Activated CD4-positive, alpha-beta T cell treated with anti-CD3 and anti-CD28 coated beads for 36 hours (primary cell): ENCODE data around the gene LPCAT4. TPM values are rescaled to one million over a fixed set of nuclear protein-coding genes. Genes with fewer than 3 reads are reported as not detected.
A peak's percentile ranks its signal among the peaks of the same experiment; 100 is the strongest.
"Not testable (repeated sequence)": the region's sequence is repeated elsewhere in the genome, so short reads cannot be mapped to it uniquely, and the experiment has no call there.

ENCODE experiments used
- ATAC-seq: fragments of 200-7000 bp; cut with Tn5 transposase; one replicate; pipeline ENCODE4 v1.10.0; 2021; ENCODE audit warnings: mild to moderate bottlenecking, moderate library complexity
- CTCF ChIA-PET: fragments of 350-600 bp; sonication (Branson Sonifier 250); formaldehyde crosslinking; loops from one replicate; lab custom pipeline; 2021; ENCODE audit warnings: antibody characterized with exemption; lab: Charles Lee
- POLR2A ChIA-PET: fragments of 350-600 bp; sonication (Branson Sonifier 250); formaldehyde crosslinking; loops from one replicate; lab custom pipeline; 2021; ENCODE audit warnings: antibody characterized with exemption, inconsistent platforms; lab: Charles Lee
- DNase-seq: peaks from one replicate; pipeline ENCODE4 v3.0.0-alpha.2; 2020
- H3K27ac Mint-ChIP-seq: one replicate; pipeline ENCODE4 v1.8.0; 2021; ENCODE audit warnings: mixed read lengths
- H3K27me3 Mint-ChIP-seq: one replicate; pipeline ENCODE4 v1.8.0; 2021; ENCODE audit warnings: mixed read lengths
- H3K36me3 Mint-ChIP-seq: one replicate; pipeline ENCODE4 v1.8.0; 2021; ENCODE audit warnings: low read depth, mixed read lengths
- H3K4me1 Mint-ChIP-seq: one replicate; pipeline ENCODE4 v1.8.0; 2021; ENCODE audit warnings: mixed read lengths
- H3K4me3 Mint-ChIP-seq: one replicate; pipeline ENCODE4 v1.8.0; 2021; ENCODE audit warnings: mild to moderate bottlenecking, moderate library complexity, mixed read lengths
- H3K9me3 Mint-ChIP-seq: one replicate; pipeline ENCODE4 v1.8.0; 2021; ENCODE audit warnings: low read depth, mixed read lengths
- intact Hi-C, 2 experiments: fragments of 100-400 bp; cut with DNase I in 1 of 2; cut with micrococcal nuclease in 1 of 2; formaldehyde crosslinking; loops; one replicate each; pipeline versions ENCODE4 v1.14.2 to v1.15.1; 2022 to 2024; cut with DNase I, micrococcal nuclease
- total RNA-seq, 2 experiments: library from RNA; stranded (reverse); gene quantifications; one replicate each; pipeline ENCODE4 v1.2.3, GENCODE V29; 2021

LPCAT4 gene
- total RNA-seq, 2 experiments from 2014 or later: 44.4 to 52.7 TPM

GRCh38 chr15:34347951-34348638, 18.9 kb downstream of the LPCAT4 start:
- Mint-ChIP-seq H3K9me3 (no peaks in the 10 kb centered on the region), H3K4me1 (no peaks in the 10 kb centered on the region)
- ATAC-seq: no peak

DNA sequence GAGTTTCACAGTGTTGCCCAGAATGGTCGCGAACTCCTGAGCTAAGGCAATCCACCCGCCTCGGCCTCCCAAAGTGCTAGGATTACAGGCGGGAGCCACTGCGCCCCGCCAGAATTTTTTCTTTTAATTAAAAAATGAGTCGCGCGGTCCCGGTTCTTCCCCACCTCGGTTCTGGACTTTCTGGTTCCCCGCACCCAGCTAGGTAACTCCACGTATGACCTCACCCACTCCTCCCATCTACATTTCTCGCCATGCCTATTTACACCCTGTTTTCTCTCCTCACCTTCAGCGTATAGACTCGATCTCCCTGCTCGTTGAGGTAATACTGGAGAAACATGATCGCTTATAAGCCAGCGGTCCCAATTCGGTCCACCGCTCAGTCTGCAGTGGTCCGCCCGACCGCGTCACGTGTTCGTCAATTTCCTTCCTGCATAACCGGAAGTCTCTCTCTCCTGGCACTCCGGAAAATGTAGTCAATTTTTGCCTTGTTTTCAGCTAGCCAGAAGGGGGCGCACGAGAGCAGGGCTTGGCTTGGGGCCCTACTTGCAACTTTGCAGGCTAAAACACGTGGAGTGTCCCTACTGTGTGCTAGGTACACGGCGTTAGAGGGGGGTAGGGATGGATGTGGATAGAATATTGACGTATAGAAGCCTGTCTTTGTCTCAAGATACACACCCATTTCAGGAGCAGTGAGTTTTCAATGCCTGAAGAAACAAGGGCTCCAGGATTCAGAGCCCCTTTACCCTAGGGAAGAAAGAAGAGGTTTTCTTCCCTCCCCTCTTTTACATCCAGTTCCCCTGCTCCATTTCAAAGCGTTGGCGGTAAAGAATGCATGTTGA, 24.0 kb downstream of the LPCAT4 start, which contains the start of the genes NOP10 and NUTM1:
Gene NOP10 (minus strand): TSS at position 400 of the 839 bp plus-strand sequence. CDS start 63 bp downstream, at position 337.
Gene NUTM1 (plus strand): TSS at position 579 of the 839 bp plus-strand sequence. CDS start 382 bp downstream, outside the sequence.
- H3K27ac Mint-ChIP-seq: peak within 1 kb of the TSS; percentile 88
- CTCF ChIA-PET: interaction anchor here (0.6 to 3.3 kb wide), 20 partner anchors 9 to 302 kb away, joined by 3 to 29 read pairs (median 4); partner anchors contain the start of genes EMC4 and LPCAT4
- H3K4me1 Mint-ChIP-seq: peaks cover 30% of the 10 kb centered on the region

More at GRCh38 chr15:34347951-34348638, 18.9 kb downstream of the LPCAT4 start:
- intact Hi-C loops: no loop called here
- no peak overlapping the region for H3K27ac Mint-ChIP-seq
- no peak overlapping the region for H3K4me3 Mint-ChIP-seq
- CTCF ChIA-PET: no interaction called here
- POLR2A ChIA-PET: no interaction called here
- no peaks in the 10 kb centered on the region for H3K36me3 Mint-ChIP-seq
- DNase-seq: no peak
- H3K27me3 Mint-ChIP-seq: no peaks in the 10 kb centered on the region

DNA sequence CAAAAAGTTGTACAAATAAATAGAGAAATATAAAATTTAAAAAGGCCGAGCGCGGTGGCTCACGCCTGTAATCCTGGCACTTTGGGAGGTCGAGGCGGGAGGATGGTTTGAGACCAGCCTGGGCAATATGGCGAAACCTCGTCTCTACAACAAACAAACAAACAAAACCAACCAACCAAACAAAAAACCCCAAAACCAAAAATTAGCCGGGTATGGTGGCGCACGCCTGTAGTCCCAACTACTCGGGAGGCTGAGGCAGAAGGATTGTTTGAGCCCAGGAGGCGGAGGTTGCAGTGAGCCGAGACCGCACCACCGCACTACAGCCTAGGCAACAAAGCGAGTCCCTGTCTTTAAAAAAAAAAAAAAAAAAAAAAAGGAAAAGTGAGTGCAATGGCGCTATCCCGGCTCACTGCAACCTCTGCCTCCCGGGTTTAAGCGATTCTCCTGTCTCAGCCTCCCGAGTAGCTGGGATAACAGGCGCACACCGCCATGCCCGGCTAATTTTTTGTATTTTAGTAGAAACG, 24.7 kb downstream of the LPCAT4 start:
- intact Hi-C loops: loop anchor here (2.0 to 5.0 kb wide), 4 partner anchors 95 to 625 kb away; partner anchors contain the start of genes AQR (in 1 of the 2), GOLGA8A (in 1 of the 2) and PGBD4 (in 1 of the 2)
- POLR2A ChIA-PET: interaction anchor here (0.5 to 0.8 kb wide), 2 partner anchors 26 to 532 kb away, joined by 3 to 5 read pairs; no protein-coding TSS in a partner anchor
- DNase-seq: peak; percentile 44
- H3K4me3 Mint-ChIP-seq, H3K9me3 Mint-ChIP-seq, H3K27me3 Mint-ChIP-seq, ATAC-seq: not testable (repeated sequence)
- Mint-ChIP-seq H3K27ac (peak overlapping the region; percentile 88), H3K36me3 (peaks cover 28% of the 10 kb centered on the region), H3K4me1 (peaks cover 30% of the 10 kb centered on the region)
- CTCF ChIA-PET: interaction anchor here (0.6 to 3.3 kb wide), 19 partner anchors 8 to 302 kb away, joined by 3 to 29 read pairs (median 5); partner anchors contain the start of genes EMC4 and LPCAT4

More for the DNA sequence above, 24.0 kb downstream of the LPCAT4 start, which contains the start of the genes NOP10 and NUTM1:
- intact Hi-C loops: loop anchor here (1.0 to 5.0 kb wide), 8 partner anchors 24 to 624 kb away; partner anchors contain the start of genes LPCAT4 (in 2 of the 2), PGBD4 (in 2 of the 2), AQR (in 1 of the 2) and GOLGA8A (in 1 of the 2)
- Mint-ChIP-seq H3K36me3 (peaks cover 28% of the 10 kb centered on the region), H3K9me3 (no peaks in the 10 kb centered on the region), H3K27me3 (no peaks in the 10 kb centered on the region), H3K4me3 (no peak within 1 kb of the TSS)
- POLR2A ChIA-PET: interaction anchor here (0.5 to 0.8 kb wide), 3 partner anchors 9 to 532 kb away, joined by 3 to 5 read pairs (median 3); no protein-coding TSS in a partner anchor
- DNase-seq (peak; percentile 97), ATAC-seq (peak; percentile 91)

GRCh38 chr15:34341381-34342212, 25.4 kb downstream of the LPCAT4 start:
- CTCF ChIA-PET: interaction anchor here (0.9 to 3.3 kb wide), 6 partner anchors 12 to 117 kb away, joined by 4 to 13 read pairs (median 7); partner anchors contain the start of gene EMC4
- H3K36me3 Mint-ChIP-seq: peaks cover 28% of the 10 kb centered on the region

GRCh38 chr15:34339946-34340345, 27.1 kb downstream of the LPCAT4 start:
- Mint-ChIP-seq H3K9me3 (no peaks in the 10 kb centered on the region), H3K4me3 (no peak overlapping the region), H3K27ac (peak overlapping the region; percentile 63), H3K36me3 (peaks cover 28% of the 10 kb centered on the region), H3K27me3 (no peaks in the 10 kb centered on the region), H3K4me1 (peaks cover 48% of the 10 kb centered on the region)
- ATAC-seq (no peak), DNase-seq (no peak)
- ChIA-PET POLR2A (interaction anchor here (0.7 kb wide), 1 partner anchor 11 kb away, joined by 6 read pairs; no protein-coding TSS in a partner anchor), CTCF (interaction anchor here (0.6 to 4.6 kb wide), 5 partner anchors 11 to 630 kb away, joined by 3 to 17 read pairs (median 6); partner anchors contain the start of gene AQR)
- intact Hi-C loops: loop anchor here (5.0 kb wide), 4 partner anchors 118 to 647 kb away; partner anchors contain the start of genes AVEN (in 2 of the 2), AQR (in 1 of the 2) and ZNF770 (in 1 of the 2)

More at GRCh38 chr15:34341381-34342212, 25.4 kb downstream of the LPCAT4 start:
- Mint-ChIP-seq H3K9me3 (no peaks in the 10 kb centered on the region), H3K27me3 (no peaks in the 10 kb centered on the region), H3K27ac (peak overlapping the region; percentile 88), H3K4me3 (no peak overlapping the region), H3K4me1 (peaks cover 33% of the 10 kb centered on the region)
- DNase-seq (no peak), ATAC-seq (no peak)
- POLR2A ChIA-PET: no interaction called here
- intact Hi-C loops: loop anchor here (2.0 to 5.0 kb wide), 4 partner anchors 95 to 626 kb away; partner anchors contain the start of genes AQR (in 1 of the 2), GOLGA8A (in 1 of the 2) and PGBD4 (in 1 of the 2)

- Mint-ChIP-seq H3K27me3 (no peaks in the 10 kb centered on the region), H3K27ac (no peak overlapping the region), H3K9me3 (no peaks in the 10 kb centered on the region), H3K4me1 (peaks cover 62% of the 10 kb centered on the region), H3K36me3 (peaks cover 31% of the 10 kb centered on the region), H3K4me3 (peak overlapping the region; percentile 83)
- intact Hi-C loops: loop anchor here (1.0 to 5.0 kb wide), 5 partner anchors 29 to 649 kb away; partner anchors contain the start of genes AVEN (in 2 of the 2), LPCAT4 (in 1 of the 2), PGBD4 (in 1 of the 2) and ZNF770 (in 1 of the 2)
- POLR2A ChIA-PET: interaction anchor here (0.6 to 2.4 kb wide), 5 partner anchors 10 to 299 kb away, joined by 3 to 12 read pairs (median 4); partner anchors contain the start of genes EMC7, GOLGA8B and PGBD4
- CTCF ChIA-PET: interaction anchor here (1.0 to 4.6 kb wide), 4 partner anchors 10 to 96 kb away, joined by 3 to 17 read pairs (median 10); partner anchors contain the start of gene LPCAT4
- ATAC-seq (no peak), DNase-seq (no peak)
These were observed 28.6 kb downstream of the LPCAT4 start for GRCh38 chr15:34338347-34338746.

DNA sequence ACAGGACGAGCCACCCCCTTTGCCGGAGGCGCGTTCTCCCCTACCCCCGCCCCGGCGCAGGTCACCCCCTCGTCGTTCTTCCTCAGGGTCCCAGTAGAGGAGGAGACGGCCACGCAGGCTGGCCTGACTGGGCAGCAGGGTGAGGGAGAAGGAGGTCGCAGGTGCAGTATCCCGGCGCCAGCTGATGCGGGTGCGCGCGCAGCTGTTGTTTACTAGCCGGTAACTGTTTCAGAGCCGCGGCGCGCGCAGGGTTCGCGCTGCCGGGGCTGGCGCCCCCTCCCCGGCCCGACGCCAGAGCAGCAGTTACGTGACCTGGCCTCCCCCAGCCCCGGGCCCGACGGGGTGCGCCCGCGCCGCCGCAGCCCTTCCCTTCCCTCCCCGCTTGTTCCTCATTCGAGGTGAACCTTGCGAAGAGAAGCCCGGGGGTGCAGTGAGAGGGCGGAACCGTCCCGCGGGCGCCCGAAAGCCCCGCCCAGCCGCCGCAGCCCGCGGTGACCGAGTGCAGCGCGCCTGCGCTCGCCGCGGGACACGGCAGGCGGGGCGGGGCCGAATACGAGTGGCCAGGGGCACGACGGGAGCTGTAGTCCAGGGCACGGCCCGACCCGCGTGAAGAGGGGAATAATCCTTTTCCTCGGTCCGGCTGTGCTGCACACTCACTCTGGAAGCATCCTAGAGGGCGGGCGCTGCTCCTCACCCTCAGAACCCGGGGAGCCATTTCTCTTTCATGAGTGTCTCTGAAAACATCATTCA, 29.3 kb downstream of the LPCAT4 start, which contains the start of gene SLC12A6:
Gene SLC12A6 (minus strand): TSS at position 225 of the 750 bp plus-strand sequence. CDS start 1,101 bp downstream, outside the sequence.
- ATAC-seq (peak; percentile 82), DNase-seq (peak; percentile 95)
- peak within 1 kb of the TSS; percentile 83 for H3K4me3 Mint-ChIP-seq
- H3K36me3 Mint-ChIP-seq: peaks cover 31% of the 10 kb centered on the region
- no peaks in the 10 kb centered on the region for H3K27me3 Mint-ChIP-seq
- H3K4me1 Mint-ChIP-seq: peaks cover 67% of the 10 kb centered on the region
- H3K27ac Mint-ChIP-seq: peak within 1 kb of the TSS; percentile 97
- H3K9me3 Mint-ChIP-seq: no peaks in the 10 kb centered on the region
- POLR2A ChIA-PET: interaction anchor here (0.6 to 2.4 kb wide), 6 partner anchors 9 to 298 kb away, joined by 3 to 12 read pairs (median 4); partner anchors contain the start of genes EMC7, GOLGA8B and PGBD4
- intact Hi-C loops: loop anchor here (1.0 to 5.0 kb wide), 6 partner anchors 30 to 650 kb away; partner anchors contain the start of genes AVEN (in 2 of the 2), LPCAT4 (in 1 of the 2), PGBD4 (in 1 of the 2) and ZNF770 (in 1 of the 2)
- CTCF ChIA-PET: interaction anchor here (0.6 to 4.6 kb wide), 7 partner anchors 10 to 1244 kb away, joined by 3 to 17 read pairs (median 3); partner anchors contain the start of genes KATNBL1 and LPCAT4

DNA sequence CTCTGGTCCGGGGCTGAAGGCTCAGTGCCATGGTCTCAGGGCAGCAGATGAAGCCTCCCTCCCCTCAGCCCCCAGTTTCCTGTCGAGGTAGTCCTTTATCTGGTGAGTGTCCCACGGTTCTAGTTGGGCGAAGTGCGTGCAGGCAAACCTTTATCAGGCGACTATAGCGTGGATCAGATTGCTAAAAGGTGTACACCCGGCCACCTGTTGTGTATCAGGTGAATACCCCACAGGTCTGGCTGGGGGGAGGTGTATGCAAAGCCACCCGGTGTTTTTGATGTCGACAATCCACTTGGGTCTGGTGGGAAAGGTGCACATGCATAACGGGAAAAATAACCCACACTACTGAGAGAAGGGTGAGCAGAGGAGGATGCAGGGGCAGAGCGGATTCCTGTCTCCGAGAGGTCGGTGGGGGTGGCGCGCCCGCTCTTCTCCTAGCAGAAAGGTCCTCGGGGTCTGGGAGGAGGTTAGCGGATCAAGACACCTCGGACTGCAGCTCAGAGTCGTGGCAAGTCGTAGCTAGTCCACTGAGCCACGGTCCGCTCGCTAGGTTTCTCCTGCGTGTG, 29.9 kb downstream of the LPCAT4 start:
- peak overlapping the region; percentile 97 for H3K27ac Mint-ChIP-seq
- ATAC-seq (peak; percentile 4), DNase-seq (peak; percentile 42)
- POLR2A ChIA-PET: interaction anchor here (2.4 kb wide), 1 partner anchor 9 kb away, joined by 12 read pairs; no protein-coding TSS in a partner anchor
- no peaks in the 10 kb centered on the region for H3K27me3 Mint-ChIP-seq
- CTCF ChIA-PET: interaction anchor here (0.6 to 4.6 kb wide), 8 partner anchors 9 to 1243 kb away, joined by 3 to 17 read pairs (median 6); partner anchors contain the start of genes KATNBL1 and LPCAT4
- H3K36me3 Mint-ChIP-seq: peaks cover 32% of the 10 kb centered on the region
- H3K9me3 Mint-ChIP-seq: no peaks in the 10 kb centered on the region
- peaks cover 74% of the 10 kb centered on the region for H3K4me1 Mint-ChIP-seq
- peak overlapping the region; percentile 83 for H3K4me3 Mint-ChIP-seq
- intact Hi-C loops: loop anchor here (1.0 to 5.0 kb wide), 4 partner anchors 98 to 650 kb away; partner anchors contain the start of genes AVEN (in 2 of the 2) and ZNF770 (in 1 of the 2)
